ENCODE data around the gene ZNF263. TPM values are rescaled to one million over a fixed set of nuclear protein-coding genes. Genes with fewer than 3 reads are reported as not detected.
A peak's percentile ranks its signal among the peaks of the same experiment; 100 is the strongest.

Gene ZNF263
- total RNA-seq, 4 donors from 2014 or later, result 23.3 to 66.7 (median 36.2) TPM

DNA sequence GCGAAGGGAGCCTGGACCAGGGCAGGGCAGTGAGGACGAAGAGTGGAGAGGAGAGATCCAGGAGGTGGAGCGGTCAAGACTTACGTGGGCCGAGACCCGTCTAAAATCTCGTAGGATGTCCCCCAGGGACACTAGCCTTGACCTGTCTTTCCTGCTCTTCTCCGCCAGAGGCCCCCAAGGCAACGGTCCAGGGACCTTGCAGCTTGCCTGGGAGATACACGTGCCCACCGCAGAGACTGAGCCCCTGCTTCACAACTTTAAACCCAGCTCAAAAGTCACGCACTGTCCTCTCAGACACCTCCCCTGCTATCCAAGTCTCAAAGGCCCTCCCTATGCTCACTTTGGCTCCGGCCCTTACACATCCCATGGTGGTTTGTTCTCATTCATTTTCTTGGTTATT lies 12.5 kb downstream of the ZNF263 start:
- TF ChIP-seq, protein P1, sequence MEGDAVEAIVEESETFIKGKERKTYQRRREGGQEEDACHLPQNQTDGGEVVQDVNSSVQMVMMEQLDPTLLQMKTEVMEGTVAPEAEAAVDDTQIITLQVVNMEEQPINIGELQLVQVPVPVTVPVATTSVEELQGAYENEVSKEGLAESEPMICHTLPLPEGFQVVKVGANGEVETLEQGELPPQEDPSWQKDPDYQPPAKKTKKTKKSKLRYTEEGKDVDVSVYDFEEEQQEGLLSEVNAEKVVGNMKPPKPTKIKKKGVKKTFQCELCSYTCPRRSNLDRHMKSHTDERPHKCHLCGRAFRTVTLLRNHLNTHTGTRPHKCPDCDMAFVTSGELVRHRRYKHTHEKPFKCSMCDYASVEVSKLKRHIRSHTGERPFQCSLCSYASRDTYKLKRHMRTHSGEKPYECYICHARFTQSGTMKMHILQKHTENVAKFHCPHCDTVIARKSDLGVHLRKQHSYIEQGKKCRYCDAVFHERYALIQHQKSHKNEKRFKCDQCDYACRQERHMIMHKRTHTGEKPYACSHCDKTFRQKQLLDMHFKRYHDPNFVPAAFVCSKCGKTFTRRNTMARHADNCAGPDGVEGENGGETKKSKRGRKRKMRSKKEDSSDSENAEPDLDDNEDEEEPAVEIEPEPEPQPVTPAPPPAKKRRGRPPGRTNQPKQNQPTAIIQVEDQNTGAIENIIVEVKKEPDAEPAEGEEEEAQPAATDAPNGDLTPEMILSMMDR (IDR thresholded peaks at IDR 0.05), result no peak
- no peak for DNase-seq (ENCODE audit: low spot score)
- no peak for ATAC-seq (ENCODE audit: low FRiP score)

DNA sequence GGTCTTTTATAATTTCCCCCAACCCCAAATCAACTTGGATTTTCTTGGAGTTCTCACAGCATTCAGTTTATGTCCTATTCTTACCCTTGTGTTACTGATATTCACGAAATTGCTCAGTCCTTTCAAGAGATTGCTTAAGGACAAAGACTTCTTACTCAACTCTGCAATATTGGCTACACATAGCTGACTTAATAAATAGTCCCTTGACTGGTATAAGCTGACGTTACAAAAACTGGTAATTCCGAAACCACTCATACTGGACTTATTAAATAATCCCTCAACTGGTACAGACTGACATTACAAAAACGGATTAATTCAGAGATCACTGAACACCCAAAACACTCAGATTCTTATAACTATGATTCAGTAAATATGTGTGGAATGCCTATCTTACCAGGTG lies 21.1 kb downstream of the ZNF263 start:
- ATAC-seq (ENCODE audit: low FRiP score), result no peak
- TF ChIP-seq, protein P1 (IDR thresholded peaks at IDR 0.05), result no peak
- DNase-seq (ENCODE audit: low spot score), result no peak

DNA sequence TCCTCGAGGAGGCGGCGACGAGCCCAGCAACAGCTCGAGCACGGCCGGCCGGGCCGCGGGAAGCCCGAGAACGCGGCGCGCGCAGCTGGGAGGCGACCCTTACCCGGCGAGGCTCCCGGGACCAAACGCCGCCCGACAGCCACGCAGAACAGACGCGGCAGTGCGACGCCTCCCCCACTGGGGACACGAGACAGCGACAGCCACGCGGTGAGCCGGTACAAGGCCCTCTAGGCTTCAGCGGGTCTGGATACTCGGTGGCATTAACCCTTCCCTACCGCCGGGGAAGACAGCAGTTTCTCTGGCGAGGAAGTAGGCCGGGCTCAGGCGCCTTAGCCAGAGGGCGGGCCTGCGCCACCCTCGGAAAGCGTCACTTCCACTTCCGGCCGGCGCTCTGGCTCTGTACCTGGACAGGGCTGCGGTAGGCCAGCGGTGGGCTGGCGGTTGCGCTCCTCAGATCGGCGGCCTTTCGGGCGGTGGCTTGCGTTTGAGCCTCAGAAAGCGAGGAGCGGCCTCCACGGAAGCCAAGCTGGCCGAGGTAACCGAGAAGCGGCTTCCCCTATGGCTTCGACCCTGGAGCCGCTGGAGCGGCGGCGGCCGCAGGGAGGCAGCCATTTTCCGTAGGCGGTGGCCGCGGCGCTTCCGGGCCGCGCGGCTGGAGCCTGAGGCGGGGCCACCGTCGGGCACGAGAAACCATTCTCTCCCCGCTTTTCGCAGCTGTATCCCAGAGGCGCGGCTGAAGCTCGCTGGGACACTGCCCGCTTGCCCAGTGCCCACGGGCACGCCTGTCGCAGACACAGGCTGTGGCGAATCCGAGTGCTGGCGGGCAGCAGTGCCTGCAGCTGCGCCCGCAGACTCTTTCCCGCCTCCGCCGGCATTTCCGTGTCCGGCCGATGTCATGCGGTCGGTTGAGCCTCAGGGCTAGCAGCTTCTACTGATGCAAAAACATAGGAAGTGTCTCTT lies 22.1 kb downstream of the ZNF263 start, which contains the start of the genes TIGD7 and ZNF75A:
Gene TIGD7 (minus strand): TSS at position 322 of the 960 bp plus-strand sequence. CDS start 4,816 bp downstream, outside the sequence.
Gene ZNF75A (plus strand): TSS at position 389 of the 960 bp plus-strand sequence. CDS start 2,932 bp downstream, outside the sequence.
- peak; percentile 96 for ATAC-seq (ENCODE audit: low FRiP score)
- TF ChIP-seq, protein P1 (IDR thresholded peaks at IDR 0.05), result no peak

DNA sequence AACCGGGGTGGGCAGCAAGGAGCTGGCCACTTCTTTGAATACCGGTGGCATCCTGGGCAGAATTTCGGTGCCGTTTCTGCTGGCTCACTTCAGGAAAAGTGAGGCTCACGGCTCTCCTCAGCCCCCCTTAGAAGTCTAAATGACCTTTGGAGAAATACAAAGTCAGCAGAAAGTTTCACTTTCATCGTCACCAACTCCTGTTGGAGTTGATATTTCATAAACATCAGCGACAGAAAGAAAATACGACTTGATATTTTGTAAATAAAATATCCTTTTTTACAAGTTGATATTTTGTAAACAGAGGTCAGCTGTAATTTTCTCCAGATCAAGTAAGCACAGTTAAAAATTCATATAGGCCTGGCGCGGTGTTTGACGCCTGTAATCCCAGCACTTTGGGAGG lies 22.8 kb downstream of the ZNF263 start:
- ATAC-seq (ENCODE audit: low FRiP score) (no peak), DNase-seq (ENCODE audit: low spot score) (no peak)
- TF ChIP-seq, protein P1 (IDR thresholded peaks at IDR 0.05), result no peak

More for the DNA sequence above, 22.1 kb downstream of the ZNF263 start, which contains the start of the genes TIGD7 and ZNF75A:
- DNase-seq (ENCODE audit: low spot score), result no peak

DNA sequence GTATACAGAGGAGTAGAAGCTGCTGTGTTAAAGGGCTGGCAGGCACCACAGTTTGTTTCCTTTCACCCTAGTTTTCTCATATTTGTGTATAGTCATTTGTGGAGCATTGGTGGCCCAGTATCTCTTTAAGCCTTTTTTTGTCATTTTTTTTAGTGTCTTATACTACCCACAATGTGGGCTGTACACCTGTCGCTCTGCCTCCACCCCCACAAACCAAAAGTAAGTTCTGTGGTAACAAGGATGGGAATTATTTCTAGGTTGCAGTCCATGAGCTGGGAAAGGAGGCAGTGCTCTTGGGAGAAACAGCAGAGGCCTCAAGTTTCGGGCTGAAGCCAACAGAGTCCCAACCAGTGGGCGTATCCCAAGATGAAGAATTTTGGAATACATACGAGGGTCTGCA lies 28.2 kb downstream of the ZNF263 start:
- TF ChIP-seq, protein P1 (IDR thresholded peaks at IDR 0.05), result no peak
- DNase-seq (ENCODE audit: low spot score) (no peak), ATAC-seq (ENCODE audit: low FRiP score) (no peak)

DNA sequence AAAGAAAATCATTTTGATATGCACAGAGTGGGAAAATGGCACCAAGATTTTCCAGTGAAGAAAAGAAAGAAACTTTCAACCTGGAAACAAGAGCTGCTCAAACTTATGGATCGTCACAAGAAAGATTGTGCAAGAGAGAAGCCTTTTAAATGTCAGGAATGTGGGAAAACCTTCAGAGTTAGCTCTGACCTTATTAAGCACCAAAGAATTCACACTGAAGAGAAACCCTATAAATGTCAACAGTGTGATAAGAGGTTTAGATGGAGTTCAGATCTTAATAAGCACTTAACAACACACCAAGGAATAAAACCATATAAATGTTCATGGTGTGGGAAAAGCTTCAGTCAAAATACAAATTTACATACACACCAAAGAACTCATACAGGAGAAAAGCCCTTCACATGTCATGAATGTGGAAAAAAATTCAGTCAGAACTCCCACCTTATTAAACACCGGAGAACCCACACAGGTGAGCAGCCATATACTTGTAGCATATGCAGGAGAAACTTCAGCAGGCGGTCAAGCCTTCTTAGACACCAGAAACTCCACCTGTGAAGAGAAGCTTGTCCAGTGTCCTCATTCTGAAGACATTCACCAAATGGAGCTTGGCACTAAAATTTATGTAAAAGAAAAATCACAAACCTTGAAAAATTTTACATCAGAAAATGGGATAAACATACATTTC lies 34.2 kb downstream of the ZNF263 start:
- no peak for ATAC-seq (ENCODE audit: low FRiP score)

More for the DNA sequence above, 34.2 kb downstream of the ZNF263 start:
- no peak for DNase-seq (ENCODE audit: low spot score)
- TF ChIP-seq, protein P1 (IDR thresholded peaks at IDR 0.05), result no peak
